Trophoblast cell (in vitro differentiated cells and primary cell): Measurements from ENCODE around the gene VASH2.
"Not testable (repeated sequence)": the region's sequence is repeated elsewhere in the genome, so short reads cannot be mapped to it uniquely, and the experiment has no call there.

Experiments
- DNase-seq, 2 donors: peaks; one replicate each; pipeline ENCODE4 v3.0.0-alpha.2; 2016
- H2AFZ ChIP-seq: 2 replicates; pipeline ENCODE4 v1.6.1; 2013; ENCODE audit warnings: low read length, moderate library complexity, mild to moderate bottlenecking; ENCODE audit not compliant: insufficient read depth, poor library complexity
- H2AK5ac ChIP-seq: 2 replicates; pipeline ENCODE4 v1.6.1; 2013; ENCODE audit warnings: mild to moderate bottlenecking, low read length
- H2BK120ac ChIP-seq: 2 replicates; pipeline ENCODE4 v1.6.1; 2013; ENCODE audit warnings: low read length, mild to moderate bottlenecking, moderate library complexity; ENCODE audit not compliant: insufficient read depth, poor library complexity
- H2BK12ac ChIP-seq: 2 replicates; pipeline ENCODE4 v1.6.1; 2013; ENCODE audit warnings: mild to moderate bottlenecking, low read length, moderate library complexity
- H2BK5ac ChIP-seq: 2 replicates; pipeline ENCODE4 v1.6.1; 2013; ENCODE audit warnings: low read length, low read depth, moderate library complexity, mild to moderate bottlenecking; ENCODE audit not compliant: poor library complexity
- H3K14ac ChIP-seq: 2 replicates; pipeline ENCODE4 v1.6.1; 2013; ENCODE audit warnings: mild to moderate bottlenecking, low read length
- H3K18ac ChIP-seq: 2 replicates; pipeline ENCODE4 v1.6.1; 2013; ENCODE audit warnings: mild to moderate bottlenecking, low read length
- H3K23ac ChIP-seq: 2 replicates; pipeline ENCODE4 v1.6.1; 2013; ENCODE audit warnings: low read length
- H3K27ac ChIP-seq: 2 replicates; pipeline ENCODE4 v1.5.1; 2013; ENCODE audit warnings: low read depth, mild to moderate bottlenecking, inconsistent platforms, low read length, moderate library complexity
- H3K27me3 ChIP-seq: 2 replicates; pipeline ENCODE4 v1.6.1; 2013; ENCODE audit warnings: inconsistent platforms, mild to moderate bottlenecking, low read length, moderate library complexity; ENCODE audit not compliant: insufficient read depth
- H3K36me3 ChIP-seq, 2 experiments: 1 replicate in 1 of 2; 2 replicates in 1 of 2; pipeline ENCODE4 v1.6.1; 2013; ENCODE audit warnings: low read length in 2 of 2, mild to moderate bottlenecking in 2 of 2, moderate library complexity in 1 of 2; ENCODE audit not compliant: insufficient read depth in 2 of 2, control insufficient read depth in 1 of 2
- H3K4ac ChIP-seq: 2 replicates; pipeline ENCODE4 v1.6.1; 2013; ENCODE audit warnings: low read depth, mild to moderate bottlenecking, low read length, moderate library complexity
- H3K4me1 ChIP-seq, 2 experiments: 1 replicate in 1 of 2; 2 replicates in 1 of 2; pipeline ENCODE4 v1.6.1; 2013; ENCODE audit warnings: low read length in 2 of 2, mild to moderate bottlenecking in 2 of 2, moderate library complexity in 1 of 2; ENCODE audit not compliant: insufficient read depth in 2 of 2, control insufficient read depth in 1 of 2
- H3K4me2 ChIP-seq: 2 replicates; pipeline ENCODE4 v1.6.1; 2013; ENCODE audit warnings: inconsistent platforms, mild to moderate bottlenecking, low read length, moderate library complexity
- H3K4me3 ChIP-seq: 2 replicates; pipeline ENCODE4 v1.5.1; 2013; ENCODE audit warnings: mild to moderate bottlenecking, low read depth, low read length, inconsistent platforms
- H3K79me1 ChIP-seq: one replicate; pipeline ENCODE4 v1.6.1; 2013; ENCODE audit warnings: low read length
- H3K79me2 ChIP-seq: 2 replicates; pipeline ENCODE4 v1.6.1; 2013; ENCODE audit warnings: low read length, mild to moderate bottlenecking; ENCODE audit not compliant: control insufficient read depth, insufficient read depth, poor library complexity
- H3K9ac ChIP-seq: 2 replicates; pipeline ENCODE4 v1.6.1; 2013; ENCODE audit warnings: mild to moderate bottlenecking, low read length
- H3K9me3 ChIP-seq: 2 replicates; pipeline ENCODE4 v1.6.1; 2013; ENCODE audit warnings: low read depth, mild to moderate bottlenecking, control low read depth, inconsistent platforms, low read length; ENCODE audit not compliant: insufficient read depth
- H4K12ac ChIP-seq: 2 replicates; pipeline ENCODE4 v1.6.1; 2013; ENCODE audit warnings: low read depth, mild to moderate bottlenecking, low read length, moderate library complexity
- H4K8ac ChIP-seq: 2 replicates; pipeline ENCODE4 v1.6.1; 2013; ENCODE audit warnings: low read depth, mild to moderate bottlenecking, low read length, moderate library complexity
- H4K91ac ChIP-seq: one replicate; pipeline ENCODE4 v1.6.1; 2013; ENCODE audit warnings: low read depth, mild to moderate bottlenecking, low read length, moderate library complexity
- WGBS: extraction: QIAGEN DNeasy Blood & Tissue Kit; methylation state at CpG from one replicate; pipeline ENCODE4 v1.1.7; 2013; ENCODE audit warnings: missing lambda C conversion rate; ENCODE audit not compliant: insufficient read length, insufficient coverage; ENCODE audit errors: extremely low coverage; 5-methylcytosine and 5-hydroxymethylcytosine counted together

The VASH2 gene

GRCh38 chr1:213019450-213019849 lies 69.1 kb downstream of the VASH2 start:
- Histone ChIP-seq H3K4me3 (no peak overlapping the region), H3K18ac (no peak overlapping the region), H3K9me3 (no peaks in the 10 kb centered on the region), H3K36me3 (no peaks in the 10 kb centered on the region), H2BK12ac (no peak overlapping the region), H3K14ac (no peak overlapping the region), H3K23ac (no peak overlapping the region), H4K8ac (no peak overlapping the region), H2BK120ac (no peak overlapping the region), H3K4ac (no peak overlapping the region), H3K79me1 (peaks cover 6% of the 10 kb centered on the region), H3K4me1 (peaks cover 2% of the 10 kb centered on the region in 2 experiments), H3K4me2 (no peak overlapping the region), H4K91ac (no peak overlapping the region), H2AK5ac (no peak overlapping the region), H3K27me3 (no peaks in the 10 kb centered on the region), H2BK5ac (no peak overlapping the region), H3K27ac (no peak overlapping the region), H3K79me2 (peaks cover 7% of the 10 kb centered on the region), H4K12ac (no peak overlapping the region), H2AFZ (no peak overlapping the region), H3K9ac (no peak overlapping the region)
- WGBS, result no CpG with 5 or more reads among the region's 4 CpGs
- no peak for DNase-seq

- no peak overlapping the region for H3K14ac ChIP-seq
- no peak overlapping the region for H4K12ac ChIP-seq
- DNase-seq, result no peak
- H2BK12ac ChIP-seq, result no peak overlapping the region
- H3K79me2 ChIP-seq, result peaks cover 4% of the 10 kb centered on the region
- H4K91ac ChIP-seq, result no peak overlapping the region
- H3K79me1 ChIP-seq, result peaks cover 5% of the 10 kb centered on the region
- H2BK5ac ChIP-seq, result no peak overlapping the region
- H3K4ac ChIP-seq, result no peak overlapping the region
- H3K18ac ChIP-seq, result no peak overlapping the region
- H3K27ac ChIP-seq, result no peak overlapping the region
- H3K23ac ChIP-seq, result no peak overlapping the region
- no CpG with 5 or more reads among the region's 3 CpGs for WGBS
- no peaks in the 10 kb centered on the region for H3K4me1 ChIP-seq
- H2AK5ac ChIP-seq, result no peak overlapping the region
- no peak overlapping the region for H2BK120ac ChIP-seq
- H3K9ac ChIP-seq, result no peak overlapping the region
- H2AFZ ChIP-seq, result no peak overlapping the region
- no peak overlapping the region for H3K4me3 ChIP-seq
- H4K8ac ChIP-seq, result no peak overlapping the region
- H3K27me3 ChIP-seq, result no peaks in the 10 kb centered on the region
- no peaks in the 10 kb centered on the region for H3K9me3 ChIP-seq
- H3K36me3 ChIP-seq, result no peaks in the 10 kb centered on the region
- H3K4me2 ChIP-seq, result no peak overlapping the region
Observed at GRCh38 chr1:213020016-213020415, 69.7 kb downstream of the VASH2 start.

DNA sequence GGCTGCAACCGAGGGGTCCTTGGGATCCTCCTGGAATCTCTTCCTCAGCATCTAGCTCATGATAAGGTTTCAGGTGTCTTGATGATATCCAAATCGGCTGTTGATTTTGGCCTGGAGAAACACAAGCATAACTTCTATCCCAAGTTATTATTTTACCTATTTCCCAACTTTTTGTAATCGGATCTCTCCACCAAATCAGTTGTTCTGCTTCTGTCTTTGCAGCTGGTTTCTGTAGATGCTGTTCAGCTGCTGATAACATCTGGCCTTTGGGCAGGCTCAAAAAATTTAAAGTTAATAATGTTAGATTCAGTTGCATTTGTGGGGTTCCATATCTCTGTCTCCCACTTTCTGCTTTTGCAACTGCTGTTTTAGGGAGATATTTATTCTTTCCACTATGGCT lies 76.7 kb downstream of the VASH2 start:
- not testable (repeated sequence) for H2BK120ac ChIP-seq, H3K4me1 ChIP-seq

GRCh38 chr1:213032651-213033050 lies 82.3 kb downstream of the VASH2 start:
- Histone ChIP-seq H3K4me2 (no peak overlapping the region), H4K8ac (no peak overlapping the region), H3K9ac (no peak overlapping the region), H3K4me3 (no peak overlapping the region), H2BK5ac (no peak overlapping the region), H3K27ac (no peak overlapping the region), H3K14ac (no peak overlapping the region), H2AFZ (no peak overlapping the region), H4K91ac (no peak overlapping the region), H3K23ac (no peak overlapping the region), H3K79me1 (no peaks in the 10 kb centered on the region), H3K4ac (no peak overlapping the region), H3K4me1 (no peaks in the 10 kb centered on the region), H2BK120ac (no peak overlapping the region), H2AK5ac (no peak overlapping the region), H3K36me3 (no peaks in the 10 kb centered on the region), H3K79me2 (no peaks in the 10 kb centered on the region), H3K27me3 (no peaks in the 10 kb centered on the region), H3K18ac (no peak overlapping the region), H3K9me3 (peaks cover 2% of the 10 kb centered on the region), H4K12ac (no peak overlapping the region), H2BK12ac (no peak overlapping the region)
- DNase-seq, result no peak

More for the DNA sequence above, 76.7 kb downstream of the VASH2 start:
- H3K4me3 ChIP-seq, H4K91ac ChIP-seq, H3K79me1 ChIP-seq, H3K4me2 ChIP-seq, H4K12ac ChIP-seq, H3K27me3 ChIP-seq, H3K79me2 ChIP-seq, H2BK12ac ChIP-seq, H3K9ac ChIP-seq, DNase-seq, H3K9me3 ChIP-seq, H3K27ac ChIP-seq, H3K23ac ChIP-seq, H3K14ac ChIP-seq, H2AK5ac ChIP-seq, H2BK5ac ChIP-seq, H3K36me3 ChIP-seq, H3K4ac ChIP-seq, H2AFZ ChIP-seq, H3K18ac ChIP-seq, H4K8ac ChIP-seq: not testable (repeated sequence)
- WGBS, result no CpG with 5 or more reads among the region's 3 CpGs
